H1 (cell line): ENCODE measurements around the gene TMEM223. TPM values are rescaled to one million over a fixed set of nuclear protein-coding genes. Genes with fewer than 3 reads are reported as not detected.

ENCODE experiments used
- ASH2L ChIP-seq: fragments of 200-600, 300-600 bp; sonication (generic); IDR thresholded peaks from one replicate; pipeline ENCODE4 v1.7.1; 2017; ENCODE audit warnings: low read length
- BACH1 ChIP-seq: IDR thresholded peaks from 2 replicates; pipeline ENCODE4 v1.6.1; 2012; ENCODE audit warnings: low read length, improper control_type of control experiment
- CEBPB ChIP-seq: IDR thresholded peaks from 2 replicates; pipeline ENCODE4 v1.6.1; 2012; ENCODE audit warnings: low read depth, low read length
- GTF2F1 ChIP-seq: IDR thresholded peaks from 2 replicates; pipeline ENCODE4 v1.6.1; 2012; ENCODE audit warnings: low read depth, low read length, improper control_type of control experiment, borderline replicate concordance
- HDAC2 ChIP-seq, 2 experiments: fragments of 300-600 bp in 1 of 2; sonication (generic) in 1 of 2; IDR thresholded peaks; 2 replicates each; pipeline ENCODE4 v1.6.1; 2011 to 2012; ENCODE audit warnings: low read depth in 2 of 2, low read length in 2 of 2, mild to moderate bottlenecking in 2 of 2, moderate library complexity in 2 of 2, borderline replicate concordance in 1 of 2, inconsistent platforms in 1 of 2
- JUND ChIP-seq: IDR thresholded peaks from 2 replicates; pipeline ENCODE4 v1.6.1; 2011; ENCODE audit warnings: mild to moderate bottlenecking, improper control_type of control experiment, low read length
- KDM4A ChIP-seq: IDR thresholded peaks from one replicate; pipeline ENCODE4 v1.7.1; 2012; ENCODE audit warnings: low read depth, mild to moderate bottlenecking, moderate library complexity, low read length, inconsistent platforms; ENCODE audit not compliant: severe bottlenecking
- MAFK ChIP-seq: IDR thresholded peaks from 2 replicates; pipeline ENCODE4 v1.6.1; 2012; ENCODE audit warnings: low read depth, mild to moderate bottlenecking, improper control_type of control experiment, low read length
- POLR2A ChIP-seq, 2 experiments: IDR thresholded peaks; 1 replicate in 1 of 2; 2 replicates in 1 of 2; pipeline ENCODE4 v1.6.1; 2011; ENCODE audit warnings: low read depth in 2 of 2, low read length in 2 of 2, mild to moderate bottlenecking in 2 of 2; ENCODE audit errors: control extremely low read depth in 1 of 2
- POLR2AphosphoS5 ChIP-seq: IDR thresholded peaks from 2 replicates; pipeline ENCODE4 v1.6.1; 2011; ENCODE audit warnings: low read depth, low read length
- POU5F1 ChIP-seq: IDR thresholded peaks from 2 replicates; pipeline ENCODE4 v1.6.1; 2011; ENCODE audit warnings: low read depth, mild to moderate bottlenecking, low read length, moderate library complexity
- RAD21 ChIP-seq, 2 experiments: IDR thresholded peaks in 1 of 2; conservative IDR thresholded peaks in 1 of 2; 2 replicates each; pipeline ENCODE4 v1.6.1; 2011; ENCODE audit warnings: low read depth in 2 of 2, low read length in 2 of 2, improper control_type of control experiment in 1 of 2, inconsistent platforms in 1 of 2, mild to moderate bottlenecking in 1 of 2, moderate library complexity in 1 of 2
- RBBP5 ChIP-seq: IDR thresholded peaks from 2 replicates; pipeline ENCODE4 v1.7.1; 2012; ENCODE audit warnings: low read depth, mild to moderate bottlenecking, inconsistent platforms, low read length, moderate library complexity, borderline replicate concordance
- SIN3A ChIP-seq, 2 experiments: IDR thresholded peaks in 1 of 2; conservative IDR thresholded peaks in 1 of 2; 2 replicates each; pipeline ENCODE4 v1.6.1; 2011 to 2012; ENCODE audit warnings: low read length in 2 of 2, improper control_type of control experiment in 1 of 2, low read depth in 1 of 2, mild to moderate bottlenecking in 1 of 2
- SP1 ChIP-seq: IDR thresholded peaks from 2 replicates; pipeline ENCODE4 v1.6.1; 2011; ENCODE audit warnings: low read depth, low read length
- SP2 ChIP-seq: IDR thresholded peaks from 2 replicates; pipeline ENCODE4 v1.6.1; 2012; ENCODE audit warnings: mild to moderate bottlenecking, low read length, inconsistent platforms
- SP4 ChIP-seq: IDR thresholded peaks from 2 replicates; pipeline ENCODE4 v1.6.1; 2012; ENCODE audit warnings: low read length, inconsistent platforms
- SUZ12 ChIP-seq: fragments of 200-600 bp; sonication (generic); IDR thresholded peaks from 2 replicates; pipeline ENCODE4 v1.6.1; 2012; ENCODE audit warnings: mild to moderate bottlenecking, inconsistent platforms, low read length, moderate library complexity, mixed read lengths
- TAF7 ChIP-seq: optimal IDR thresholded peaks from 2 replicates; pipeline ENCODE3; 2011; ENCODE audit warnings: low read depth, mild to moderate bottlenecking, inconsistent platforms, low read length, moderate library complexity, borderline replicate concordance
- TBP ChIP-seq: IDR thresholded peaks from 2 replicates; pipeline ENCODE4 v1.6.1; 2011; ENCODE audit warnings: low read depth, low read length, improper control_type of control experiment
- TCF12 ChIP-seq: IDR thresholded peaks from 2 replicates; pipeline ENCODE4 v1.6.1; 2011; ENCODE audit warnings: low read depth, mild to moderate bottlenecking, low read length
- polyA plus RNA-seq, 7 experiments: library from polyadenylated mRNA; depleted of rRNA in 3 of 7; stranded (reverse) in 5 of 7; unstranded in 2 of 7; fragments of >200 nt in 5 of 7; fragments of 200-250 nt in 2 of 7; gene quantifications; 1 replicate in 5 of 7; 2 replicates in 1 of 7; 4 replicates in 1 of 7; pipeline versions ENCODE4 v1.2.1 to v1.2.3, GENCODE V29; 2011 to 2013; ENCODE audit warnings: missing spikeins in 2 of 7, mixed read lengths in 2 of 7
- total RNA-seq: library from RNA; stranded (reverse); fragmentation: NEBNext Ultra II Directional; extraction: Animal tissue kit (Norgen Biotek cat#: 25700); gene quantifications from 2 replicates; pipeline ENCODE4 v1.2.1, GENCODE V29; 2021
- TF ChIP-seq, protein P1 (sequence below): IDR thresholded peaks from 2 replicates; pipeline ENCODE4 v1.6.1; 2011; ENCODE audit warnings: low read depth, mild to moderate bottlenecking, low read length; ENCODE audit not compliant: insufficient read depth

TMEM223 gene
- total and polyA plus RNA-seq, 2 of the 8 experiments (the other 6 are each of a cell fraction or from before 2014, with no cell fraction given): 22.9 to 64.1 TPM

DNA sequence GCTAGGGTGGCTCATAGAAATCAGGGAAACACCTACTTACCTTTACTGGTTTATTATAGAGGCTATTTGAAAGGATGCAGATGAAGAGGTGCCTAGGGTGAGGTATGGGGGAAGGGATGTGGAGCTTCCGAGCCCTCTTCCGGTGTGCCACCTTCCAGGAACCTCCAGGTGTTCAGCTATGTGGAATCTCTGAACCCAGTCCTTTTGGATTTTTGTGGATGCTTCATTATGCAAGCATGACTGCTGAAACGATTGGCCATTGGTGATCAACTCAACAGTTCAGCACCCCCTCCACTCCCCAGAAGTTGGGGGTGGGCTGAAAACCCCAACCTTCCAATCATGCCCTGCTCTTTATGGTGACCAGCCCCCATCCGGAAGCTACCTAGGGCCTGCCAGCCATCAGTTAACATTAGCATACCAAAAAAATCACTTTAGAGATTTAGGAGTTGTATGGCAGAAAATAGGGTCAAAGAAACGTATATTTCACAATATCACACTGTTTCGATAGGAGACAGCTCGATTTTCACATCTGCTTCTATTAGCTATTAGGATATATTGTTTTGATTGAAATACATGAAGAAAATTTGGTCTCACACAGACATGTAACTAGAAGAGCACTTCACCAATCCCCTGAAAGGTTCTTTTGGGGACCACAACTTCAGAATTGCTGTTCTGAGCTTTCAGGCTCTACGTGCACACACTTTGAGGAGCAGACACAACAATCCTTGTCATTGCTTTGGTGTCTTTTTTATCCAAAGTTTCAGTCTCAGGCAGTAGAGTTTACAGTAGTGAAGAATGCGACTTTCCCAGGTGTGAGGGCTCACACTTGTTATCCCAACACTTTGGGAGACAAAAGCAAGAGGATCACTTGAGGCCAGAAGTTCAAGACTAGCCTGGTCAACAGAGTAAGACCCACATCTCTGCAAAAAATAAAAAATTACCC is 33.7 kb downstream of the TMEM223 start (continued):
- TF ChIP-seq RAD21 (IDR thresholded peaks at IDR 0.05 in 1 of 2, conservative IDR thresholded peaks at IDR 0.05 in 1 of 2; ENCODE audit: low read depth in 2 of 2, low read length in 2 of 2) (no peak), TCF12 (0 out of 2 replicates have a peak, but pooled peaks have one; percentile 63), SIN3A (conservative IDR thresholded peaks at IDR 0.05 in 1 of 2, IDR thresholded peaks at IDR 0.05 in 1 of 2; ENCODE audit: low read depth in 1 of 2, low read length in 2 of 2) (peak in 1 of 2 experiments; percentile 55; a peak in 2 of 4 replicates), SP4 (0 out of 2 replicates have a peak, but pooled peaks have one; percentile 20), BACH1 (no peak), GTF2F1 (no peak), HDAC2 (IDR thresholded peaks at IDR 0.05; ENCODE audit: borderline replicate concordance in 1 of 2, low read depth in 2 of 2, low read length in 2 of 2) (peak in 1 of 2 experiments; percentile 66; a peak in 1 of 4 replicates), ASH2L (peak; percentile 65), SP2 (0 out of 2 replicates have a peak, but pooled peaks have one; percentile 3), POLR2AphosphoS5 (0 out of 2 replicates have a peak, but pooled peaks have one; percentile 36), SUZ12 (no peak), MAFK (no peak), TBP (peak; percentile 60), TAF7 (no peak), CEBPB (peak; percentile 20), POU5F1 (no peak), JUND (peak; percentile 1; the same call in 1 of the 2 replicates), POLR2A (IDR thresholded peaks at IDR 0.05; ENCODE audit: control extremely low read depth in 1 of 2, low read depth in 2 of 2, low read length in 2 of 2) (peak in 1 of 2 experiments; percentile 47; a peak in 2 of 3 replicates), RBBP5 (peak; percentile 55; the same call in 1 of the 2 replicates), KDM4A (no peak), SP1 (peak; percentile 76; the same call in 1 of the 2 replicates)
- TF ChIP-seq, protein P1, sequence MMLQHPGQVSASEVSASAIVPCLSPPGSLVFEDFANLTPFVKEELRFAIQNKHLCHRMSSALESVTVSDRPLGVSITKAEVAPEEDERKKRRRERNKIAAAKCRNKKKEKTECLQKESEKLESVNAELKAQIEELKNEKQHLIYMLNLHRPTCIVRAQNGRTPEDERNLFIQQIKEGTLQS: no peak
